ENCODE data around the gene BNC2. TPM values are rescaled to one million over a fixed set of nuclear protein-coding genes. Genes with fewer than 3 reads are reported as not detected.

BNC2 gene
- total and polyA plus RNA-seq, 2 of the 13 experiments (the other 11 are each of a cell fraction or from before 2014, with no cell fraction given) = not detected

DNA sequence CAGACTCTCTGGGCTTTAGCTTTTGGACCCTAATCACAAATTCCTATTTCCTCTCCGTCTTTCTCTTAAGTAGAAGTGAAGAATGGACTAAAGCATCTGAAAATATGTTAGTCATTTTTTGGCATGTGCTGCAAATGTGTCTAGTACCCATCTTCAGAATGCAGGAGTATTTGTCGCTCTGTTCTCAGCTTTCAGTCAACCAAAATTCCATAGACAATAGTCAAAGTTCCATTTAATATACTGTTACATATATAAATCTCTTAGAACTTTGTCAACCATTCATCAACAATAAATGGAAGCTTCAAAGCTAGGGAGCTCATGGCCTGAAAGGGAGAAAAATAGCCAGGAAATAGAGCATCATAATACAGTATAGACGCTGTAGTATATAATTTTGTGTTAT lies 509.4 kb downstream of the BNC2 start:
- no peak for FAIRE-seq
- H3K27ac ChIP-seq (ENCODE audit: extremely low read length, insufficient read depth, low read length) = no peak overlapping the region
- ChIA-PET POLR2A (no interaction called here), CTCF (ENCODE audit: low intra/inter-chr PET ratio, low total read pairs) (no interaction called here)
- H3K9me3 ChIP-seq (ENCODE audit: low read length) = no peaks in the 10 kb centered on the region
- no TSS peak for BruUV-seq (replicated peaks)
- in situ Hi-C loops (cut with HindIII; ENCODE audit: extremely low pct_ligation_motif_present, low pct_unique_long_range_greater_than_20kb) = no loop called here
- no peaks in the 10 kb centered on the region for H3K4me1 ChIP-seq (ENCODE audit: insufficient read depth, low read length)
- no peak overlapping the region for H3K4me2 ChIP-seq (ENCODE audit: low read depth, low read length)
- 4% methylated on average over 3 of the region's 3 CpGs for WGBS (ENCODE audit: low lambda C conversion rate)
- no peak overlapping the region for H2AFZ ChIP-seq (ENCODE audit: low read length)
- no peak for DNase-seq (ENCODE audit: low spot score)
- no peaks in the 10 kb centered on the region for H3K79me2 ChIP-seq (ENCODE audit: insufficient read depth, low read length)
- no peak overlapping the region for H3K9ac ChIP-seq (ENCODE audit: insufficient read depth, low read depth, low read length)
- H4K20me1 ChIP-seq (ENCODE audit: insufficient read depth, low read length) = no peaks in the 10 kb centered on the region
- H3K36me3 ChIP-seq (replicated peaks in 1 of 2; ENCODE audit: control insufficient read depth in 1 of 2, insufficient read depth in 2 of 2, low read length in 2 of 2) = no peaks in the 10 kb centered on the region
- no peak overlapping the region for H3K4me3 ChIP-seq (replicated peaks in 1 of 3; ENCODE audit: insufficient read depth in 1 of 3, low read depth in 2 of 3, low read length in 3 of 3)
- no peak for ATAC-seq
- no peaks in the 10 kb centered on the region; a peak in 1 of 5 replicates for H3K27me3 ChIP-seq (ENCODE audit: control insufficient read depth in 1 of 2, insufficient read depth in 2 of 2, low read length in 2 of 2)
- intact Hi-C loops (cut with micrococcal nuclease; ENCODE audit: unreplicated experiment) = no loop called here
- no peak for TF ChIP-seq SATB2 (CRISPR knock-in tag; IDR thresholded peaks at IDR 0.05)
- TF ChIP-seq FOXA1 (IDR thresholded peaks at IDR 0.05) = no peak
- TF ChIP-seq FOXA1 (CRISPR knock-in tag; IDR thresholded peaks at IDR 0.05) = no peak
- no peak for TF ChIP-seq ATF7-NPFF (CRISPR knock-in tag; IDR thresholded peaks at IDR 0.05; ENCODE audit: low read depth)
- TF ChIP-seq CAMTA2 (CRISPR knock-in tag; IDR thresholded peaks at IDR 0.05; ENCODE audit: borderline replicate concordance) = no peak
- no peak for TF ChIP-seq NKX3-1 (CRISPR knock-in tag; IDR thresholded peaks at IDR 0.05)
- no peak for TF ChIP-seq ZNF777 (CRISPR knock-in tag; IDR thresholded peaks at IDR 0.05)
- no peak for TF ChIP-seq ZNF713 (CRISPR knock-in tag; IDR thresholded peaks at IDR 0.05)
- TF ChIP-seq ZFP41 (CRISPR knock-in tag; IDR thresholded peaks at IDR 0.05; ENCODE audit: borderline replicate concordance) = no peak
- no peak for TF ChIP-seq MAZ (IDR thresholded peaks at IDR 0.05; ENCODE audit: borderline replicate concordance, low read depth, low read length)
- no peak for TF ChIP-seq MAZ (CRISPR knock-in tag; IDR thresholded peaks at IDR 0.05; ENCODE audit: low read depth)
- TF ChIP-seq, protein P1, sequence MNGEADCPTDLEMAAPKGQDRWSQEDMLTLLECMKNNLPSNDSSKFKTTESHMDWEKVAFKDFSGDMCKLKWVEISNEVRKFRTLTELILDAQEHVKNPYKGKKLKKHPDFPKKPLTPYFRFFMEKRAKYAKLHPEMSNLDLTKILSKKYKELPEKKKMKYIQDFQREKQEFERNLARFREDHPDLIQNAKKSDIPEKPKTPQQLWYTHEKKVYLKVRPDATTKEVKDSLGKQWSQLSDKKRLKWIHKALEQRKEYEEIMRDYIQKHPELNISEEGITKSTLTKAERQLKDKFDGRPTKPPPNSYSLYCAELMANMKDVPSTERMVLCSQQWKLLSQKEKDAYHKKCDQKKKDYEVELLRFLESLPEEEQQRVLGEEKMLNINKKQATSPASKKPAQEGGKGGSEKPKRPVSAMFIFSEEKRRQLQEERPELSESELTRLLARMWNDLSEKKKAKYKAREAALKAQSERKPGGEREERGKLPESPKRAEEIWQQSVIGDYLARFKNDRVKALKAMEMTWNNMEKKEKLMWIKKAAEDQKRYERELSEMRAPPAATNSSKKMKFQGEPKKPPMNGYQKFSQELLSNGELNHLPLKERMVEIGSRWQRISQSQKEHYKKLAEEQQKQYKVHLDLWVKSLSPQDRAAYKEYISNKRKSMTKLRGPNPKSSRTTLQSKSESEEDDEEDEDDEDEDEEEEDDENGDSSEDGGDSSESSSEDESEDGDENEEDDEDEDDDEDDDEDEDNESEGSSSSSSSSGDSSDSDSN (CRISPR knock-in tag; IDR thresholded peaks at IDR 0.05) = no peak
- TF ChIP-seq SAP130 (CRISPR knock-in tag; IDR thresholded peaks at IDR 0.05; ENCODE audit: low read depth) = no peak
- no peak for TF ChIP-seq SPEN (CRISPR knock-in tag; IDR thresholded peaks at IDR 0.05; ENCODE audit: low read depth)
- no peak for TF ChIP-seq ZNF589 (CRISPR knock-in tag; conservative IDR thresholded peaks at IDR 0.05)
- TF ChIP-seq NFAT5 (CRISPR knock-in tag; IDR thresholded peaks at IDR 0.05) = no peak
